Ishikawa (cell line): ENCODE results near the gene MND1.
A peak's percentile ranks its signal among the peaks of the same experiment; 100 is the strongest.

Source experiments
- CEBPB ChIP-seq: IDR thresholded peaks from 2 replicates; pipeline ENCODE4 v1.6.1; 2012
- CREB1 ChIP-seq: IDR thresholded peaks from 2 replicates; pipeline ENCODE4 v1.6.1; 2012; ENCODE audit warnings: low read depth
- EGR1 ChIP-seq: IDR thresholded peaks from 2 replicates; pipeline ENCODE4 v1.6.1; 2012
- EP300 ChIP-seq: IDR thresholded peaks from 2 replicates; pipeline ENCODE4 v1.6.1; 2012; ENCODE audit warnings: borderline replicate concordance
- FOXM1 ChIP-seq: IDR thresholded peaks from 2 replicates; pipeline ENCODE4 v1.6.1; 2012; ENCODE audit warnings: low read depth, borderline replicate concordance
- NFIC ChIP-seq: IDR thresholded peaks from 2 replicates; pipeline ENCODE4 v1.6.1; 2012
- RAD21 ChIP-seq: IDR thresholded peaks from 2 replicates; pipeline ENCODE4 v1.6.1; 2012; ENCODE audit warnings: low read depth
- TAF1 ChIP-seq: IDR thresholded peaks from 2 replicates; pipeline ENCODE4 v1.6.1; 2012; ENCODE audit warnings: low read depth, mild to moderate bottlenecking
- TCF12 ChIP-seq: IDR thresholded peaks from 2 replicates; pipeline ENCODE4 v1.6.1; 2012; ENCODE audit warnings: low read depth
- TEAD4 ChIP-seq: IDR thresholded peaks from 2 replicates; pipeline ENCODE4 v1.6.1; 2012
- YY1 ChIP-seq: IDR thresholded peaks from 2 replicates; pipeline ENCODE4 v1.6.1; 2012; ENCODE audit warnings: low read depth
- ZBTB7A ChIP-seq: IDR thresholded peaks from 2 replicates; pipeline ENCODE4 v1.6.1; 2012; ENCODE audit warnings: low read depth
- TF ChIP-seq, protein P1 (sequence below): IDR thresholded peaks from 2 replicates; pipeline ENCODE4 v1.6.1; 2012; ENCODE audit warnings: low read depth, mild to moderate bottlenecking
- TF ChIP-seq, protein P2 (sequence below): IDR thresholded peaks from 2 replicates; pipeline ENCODE4 v1.6.1; 2012
- TF ChIP-seq, protein P3 (sequence below): IDR thresholded peaks from 2 replicates; pipeline ENCODE4 v1.6.1; 2012

The MND1 gene

DNA sequence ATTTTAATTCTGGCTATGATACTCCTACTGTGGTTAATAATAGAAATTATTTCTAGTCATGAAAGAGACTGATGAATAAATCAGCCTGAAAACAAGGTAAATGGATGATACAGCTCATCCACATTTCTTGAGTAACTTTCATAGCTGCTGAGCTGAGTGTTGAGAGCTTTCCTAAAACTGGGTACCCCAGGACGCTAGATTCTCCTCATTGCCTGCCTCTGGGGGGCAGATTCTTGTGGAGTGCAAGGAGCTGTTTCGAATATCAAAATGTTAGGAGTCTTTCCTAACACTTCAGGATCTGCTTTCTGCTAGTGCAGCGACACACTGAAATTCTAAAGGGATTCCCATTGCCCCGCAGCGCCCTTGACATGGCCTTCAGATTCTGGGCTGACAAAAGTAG lies 2.1 kb downstream of the MND1 start:
- no peak for TF ChIP-seq CREB1
- no peak for TF ChIP-seq TEAD4
- TF ChIP-seq, protein P1, sequence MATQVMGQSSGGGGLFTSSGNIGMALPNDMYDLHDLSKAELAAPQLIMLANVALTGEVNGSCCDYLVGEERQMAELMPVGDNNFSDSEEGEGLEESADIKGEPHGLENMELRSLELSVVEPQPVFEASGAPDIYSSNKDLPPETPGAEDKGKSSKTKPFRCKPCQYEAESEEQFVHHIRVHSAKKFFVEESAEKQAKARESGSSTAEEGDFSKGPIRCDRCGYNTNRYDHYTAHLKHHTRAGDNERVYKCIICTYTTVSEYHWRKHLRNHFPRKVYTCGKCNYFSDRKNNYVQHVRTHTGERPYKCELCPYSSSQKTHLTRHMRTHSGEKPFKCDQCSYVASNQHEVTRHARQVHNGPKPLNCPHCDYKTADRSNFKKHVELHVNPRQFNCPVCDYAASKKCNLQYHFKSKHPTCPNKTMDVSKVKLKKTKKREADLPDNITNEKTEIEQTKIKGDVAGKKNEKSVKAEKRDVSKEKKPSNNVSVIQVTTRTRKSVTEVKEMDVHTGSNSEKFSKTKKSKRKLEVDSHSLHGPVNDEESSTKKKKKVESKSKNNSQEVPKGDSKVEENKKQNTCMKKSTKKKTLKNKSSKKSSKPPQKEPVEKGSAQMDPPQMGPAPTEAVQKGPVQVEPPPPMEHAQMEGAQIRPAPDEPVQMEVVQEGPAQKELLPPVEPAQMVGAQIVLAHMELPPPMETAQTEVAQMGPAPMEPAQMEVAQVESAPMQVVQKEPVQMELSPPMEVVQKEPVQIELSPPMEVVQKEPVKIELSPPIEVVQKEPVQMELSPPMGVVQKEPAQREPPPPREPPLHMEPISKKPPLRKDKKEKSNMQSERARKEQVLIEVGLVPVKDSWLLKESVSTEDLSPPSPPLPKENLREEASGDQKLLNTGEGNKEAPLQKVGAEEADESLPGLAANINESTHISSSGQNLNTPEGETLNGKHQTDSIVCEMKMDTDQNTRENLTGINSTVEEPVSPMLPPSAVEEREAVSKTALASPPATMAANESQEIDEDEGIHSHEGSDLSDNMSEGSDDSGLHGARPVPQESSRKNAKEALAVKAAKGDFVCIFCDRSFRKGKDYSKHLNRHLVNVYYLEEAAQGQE: no peak
- TF ChIP-seq EGR1: no peak
- TF ChIP-seq, protein P2, sequence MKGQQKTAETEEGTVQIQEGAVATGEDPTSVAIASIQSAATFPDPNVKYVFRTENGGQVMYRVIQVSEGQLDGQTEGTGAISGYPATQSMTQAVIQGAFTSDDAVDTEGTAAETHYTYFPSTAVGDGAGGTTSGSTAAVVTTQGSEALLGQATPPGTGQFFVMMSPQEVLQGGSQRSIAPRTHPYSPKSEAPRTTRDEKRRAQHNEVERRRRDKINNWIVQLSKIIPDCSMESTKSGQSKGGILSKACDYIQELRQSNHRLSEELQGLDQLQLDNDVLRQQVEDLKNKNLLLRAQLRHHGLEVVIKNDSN: no peak
- TF ChIP-seq, protein P3, sequence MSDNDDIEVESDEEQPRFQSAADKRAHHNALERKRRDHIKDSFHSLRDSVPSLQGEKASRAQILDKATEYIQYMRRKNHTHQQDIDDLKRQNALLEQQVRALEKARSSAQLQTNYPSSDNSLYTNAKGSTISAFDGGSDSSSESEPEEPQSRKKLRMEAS: no peak
- TF ChIP-seq EP300: no peak
- no peak for TF ChIP-seq FOXM1
- TF ChIP-seq CEBPB: no peak
- no peak for TF ChIP-seq NFIC
- TF ChIP-seq RAD21: no peak
- no peak for TF ChIP-seq TAF1
- TF ChIP-seq ZBTB7A: no peak

DNA sequence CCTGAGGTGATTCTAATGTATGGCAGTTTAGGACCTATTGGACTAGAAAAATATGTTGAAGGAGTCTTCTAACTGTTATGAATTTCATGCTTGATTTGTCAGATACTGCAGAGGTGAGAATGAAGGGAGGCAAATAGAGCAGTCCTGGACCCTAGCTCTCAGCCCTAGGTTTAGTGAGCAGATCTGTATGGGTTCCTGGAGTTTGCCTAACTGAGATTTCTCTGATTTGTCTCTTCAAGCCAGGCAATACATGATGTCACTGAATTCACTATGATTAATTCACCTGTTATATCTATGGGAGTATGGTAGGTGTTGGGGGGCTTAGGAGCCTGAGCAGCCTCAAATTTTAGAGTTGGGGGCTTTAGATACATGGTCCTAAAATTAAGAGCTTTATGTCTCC lies 2.6 kb downstream of the MND1 start:
- TF ChIP-seq TCF12 (no peak), YY1 (no peak), TEAD4 (no peak)
- TF ChIP-seq, protein P1: no peak

DNA sequence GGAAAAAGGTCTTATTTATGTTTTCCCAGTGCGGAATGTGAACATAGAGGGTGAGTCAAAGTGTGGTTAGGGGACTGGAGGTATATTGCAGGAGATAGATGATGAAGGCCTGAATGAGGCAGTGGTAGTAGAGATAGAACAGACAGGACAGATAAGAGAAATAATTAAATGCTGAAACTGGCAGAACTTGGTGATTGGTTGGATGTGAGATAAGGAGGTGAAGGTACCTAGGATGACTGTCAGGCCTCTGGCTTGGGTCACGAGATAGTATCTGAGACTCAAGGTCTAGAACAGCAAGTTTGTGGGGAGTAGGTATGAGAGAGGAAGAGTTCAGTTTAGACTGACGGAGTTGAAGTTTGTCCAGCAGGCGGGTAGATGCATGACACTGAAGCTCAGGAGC lies 3.5 kb downstream of the MND1 start:
- no peak for TF ChIP-seq ZBTB7A

DNA sequence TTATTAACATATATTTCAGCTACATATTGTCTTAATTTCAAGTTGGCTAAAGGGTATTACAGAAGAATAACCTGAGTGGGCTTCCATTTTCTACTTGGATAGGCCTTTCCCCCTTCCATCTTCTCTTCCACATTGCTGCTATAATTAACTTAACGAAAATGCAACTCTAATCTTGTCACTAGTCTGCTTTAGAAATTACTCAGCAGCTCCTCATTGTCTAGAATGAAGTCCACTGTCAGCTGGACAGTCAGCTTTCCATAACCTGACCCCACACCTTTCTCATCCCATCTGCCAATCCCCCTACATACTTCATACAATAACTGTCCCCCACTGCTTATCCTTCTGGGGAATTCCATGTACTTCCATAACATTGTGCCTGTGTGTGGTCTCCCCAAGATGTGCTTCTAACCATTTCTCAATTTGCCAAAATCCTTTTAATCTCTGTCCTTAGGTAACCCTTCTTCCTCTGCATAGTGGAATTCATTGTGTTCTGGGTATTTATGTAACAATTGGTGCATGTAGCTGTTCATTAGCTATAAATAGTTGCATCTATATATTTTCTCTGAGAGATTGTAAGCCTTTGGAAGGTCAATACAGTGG lies 4.8 kb downstream of the MND1 start:
- TF ChIP-seq EP300: no peak
- TF ChIP-seq, protein P2: no peak
- TF ChIP-seq EGR1: no peak
- TF ChIP-seq FOXM1: no peak
- TF ChIP-seq YY1: no peak
- TF ChIP-seq TAF1: no peak
- no peak for TF ChIP-seq CREB1
- no peak for TF ChIP-seq TEAD4
- TF ChIP-seq NFIC: no peak
- TF ChIP-seq, protein P3: no peak
- no peak for TF ChIP-seq ZBTB7A
- TF ChIP-seq RAD21: no peak
- TF ChIP-seq CEBPB: no peak
- TF ChIP-seq, protein P1: no peak
- no peak for TF ChIP-seq TCF12

DNA sequence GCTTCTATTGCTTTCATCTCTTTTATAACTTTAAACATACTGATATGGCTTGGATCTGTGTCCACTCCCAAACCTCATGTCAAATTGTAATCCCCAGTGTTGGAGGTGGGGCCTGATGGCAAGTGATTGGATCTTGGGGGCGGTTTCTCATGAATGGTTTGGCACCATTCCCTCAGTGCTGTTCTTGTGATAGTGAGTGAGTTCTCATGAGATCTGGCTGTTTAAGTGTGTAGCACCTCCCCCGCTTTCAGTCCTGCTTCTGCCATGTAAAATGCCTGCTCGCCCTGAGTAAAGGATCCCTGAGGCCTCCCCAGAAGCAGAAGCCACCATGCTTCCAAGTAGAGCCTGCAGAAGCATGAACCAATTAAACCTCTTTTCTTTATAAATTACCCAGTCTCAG lies 17.7 kb downstream of the MND1 start:
- no peak for TF ChIP-seq TCF12
- TF ChIP-seq NFIC: peak; percentile 16; the same call in 1 of the 2 replicates
- TF ChIP-seq CEBPB: no peak
